Hematopoietic multipotent progenitor cell treated with erythropoietin and hydrocortisone succinate and interleukin-3 and kit ligand, for 4 days (in vitro differentiated cells): ENCODE measurements around the gene LRRC36.
A peak's percentile ranks its signal among the peaks of the same experiment; 100 is the strongest.

ENCODE experiments used
- DNase-seq: peaks from one replicate; pipeline ENCODE4 v3.0.0-alpha.2; 2015

The LRRC36 gene

DNA sequence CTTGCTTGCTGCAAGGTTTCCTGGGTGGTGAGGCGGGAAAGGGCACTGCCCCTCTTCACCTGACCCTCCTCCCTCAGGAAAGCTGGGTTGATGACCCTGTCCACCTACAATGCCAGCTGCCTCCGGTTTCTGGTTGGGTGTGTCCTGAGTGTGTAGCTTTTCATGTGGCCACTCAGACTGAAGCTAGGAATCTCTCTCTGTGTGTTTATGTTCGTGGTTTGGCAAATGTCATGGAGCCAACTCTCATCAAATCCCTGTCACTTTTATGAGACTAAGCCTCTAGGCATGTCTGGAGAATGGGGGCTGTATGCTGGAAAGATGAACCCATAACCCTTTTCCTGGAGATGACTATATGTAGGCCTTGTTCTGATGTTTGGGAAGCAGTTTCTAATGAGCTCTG is 30.2 kb upstream of the LRRC36 start:
- no peak for DNase-seq

DNA sequence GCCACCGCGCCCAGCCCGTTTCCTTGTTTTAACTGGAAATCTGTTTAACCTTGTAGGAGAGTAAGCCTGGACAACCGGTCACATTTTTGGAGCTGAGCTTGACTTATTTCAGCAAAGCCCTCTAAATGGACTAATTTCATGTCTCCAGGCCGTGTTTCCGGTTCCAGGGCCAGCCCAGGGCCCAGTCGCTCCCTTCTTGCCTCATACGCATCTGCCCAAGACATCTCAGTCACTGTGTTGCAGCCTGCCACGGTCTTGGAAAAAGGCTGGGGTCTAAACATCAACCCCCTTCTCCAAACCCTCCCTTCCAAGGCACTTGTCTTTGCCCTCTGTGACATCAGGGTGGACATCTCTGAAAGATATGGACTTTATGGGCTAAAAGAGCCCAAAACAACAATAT is 28.3 kb upstream of the LRRC36 start:
- DNase-seq: no peak

DNA sequence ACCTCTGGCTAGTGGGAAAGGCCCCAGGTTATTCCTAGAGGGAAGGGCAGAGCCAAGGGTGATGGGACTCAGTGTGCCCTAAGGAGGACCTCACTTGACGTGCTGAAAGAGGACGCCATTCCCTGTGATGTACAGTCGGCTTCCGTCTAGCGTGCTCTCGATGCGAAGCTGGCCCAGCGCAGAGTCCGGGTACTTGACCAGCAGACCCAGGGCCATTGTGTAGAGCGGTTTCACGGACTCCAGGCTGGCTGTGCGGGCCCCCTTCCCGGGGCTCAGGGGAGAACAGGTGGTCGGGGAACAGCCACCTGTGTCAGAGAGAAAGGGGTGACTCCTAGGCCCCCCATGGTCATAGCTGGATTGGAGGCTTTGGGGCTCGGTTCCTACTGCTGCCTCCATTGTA is 27.3 kb upstream of the LRRC36 start:
- no peak for DNase-seq

DNA sequence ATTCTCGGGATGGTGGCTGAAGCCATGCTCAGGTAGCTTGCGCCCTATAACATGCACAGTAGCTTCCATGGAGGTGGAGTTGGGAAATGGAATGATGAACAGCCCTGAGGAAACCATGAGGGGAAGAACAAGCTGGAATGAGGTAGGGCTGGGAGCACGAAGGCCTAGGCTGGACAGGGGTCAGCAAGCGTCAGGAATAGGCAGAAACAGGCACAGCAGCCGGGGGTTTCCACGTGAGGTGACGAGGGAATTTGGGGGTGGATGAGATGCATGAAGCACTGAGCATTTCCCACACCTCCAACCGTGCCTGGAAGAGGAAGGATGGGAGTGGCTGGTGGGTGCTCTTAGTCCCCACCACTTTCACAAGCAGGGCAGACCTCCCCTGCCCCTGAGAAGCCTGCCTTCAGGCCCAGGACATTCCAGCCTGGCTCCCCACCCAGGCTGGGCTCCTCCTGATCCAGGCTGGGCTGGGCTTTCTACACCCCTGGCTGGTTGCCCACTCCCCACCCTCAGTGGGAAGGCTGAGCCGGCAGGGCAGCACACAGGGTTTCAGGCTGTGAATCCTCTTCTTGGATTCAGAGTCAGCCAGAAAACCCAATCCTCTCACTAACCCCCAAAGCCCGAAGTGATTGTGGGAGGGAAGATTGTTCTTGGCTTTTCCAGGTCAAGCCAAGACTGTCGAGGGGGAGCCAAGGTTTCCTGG is 25.4 kb upstream of the LRRC36 start:
- DNase-seq: no peak

DNA sequence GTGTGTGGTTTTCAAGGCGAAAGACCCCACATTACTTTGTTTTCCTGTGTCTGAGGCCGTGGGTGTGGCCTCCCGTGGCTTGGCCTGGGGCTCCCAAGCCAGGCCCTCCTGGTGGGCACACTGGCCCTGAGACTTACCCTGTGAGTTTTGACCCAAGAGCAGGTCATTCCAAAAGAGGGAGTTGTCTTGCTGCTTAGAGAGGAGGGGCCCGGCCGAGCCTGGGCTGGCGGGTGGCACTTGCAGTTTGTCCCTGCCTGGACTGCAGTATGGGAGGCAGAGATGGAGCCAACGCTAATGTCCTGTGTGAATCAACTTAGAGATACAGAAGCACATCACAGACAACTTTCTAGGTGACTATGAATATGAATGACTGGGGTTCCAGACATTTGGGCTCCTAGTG is 24.5 kb upstream of the LRRC36 start:
- DNase-seq: no peak

DNA sequence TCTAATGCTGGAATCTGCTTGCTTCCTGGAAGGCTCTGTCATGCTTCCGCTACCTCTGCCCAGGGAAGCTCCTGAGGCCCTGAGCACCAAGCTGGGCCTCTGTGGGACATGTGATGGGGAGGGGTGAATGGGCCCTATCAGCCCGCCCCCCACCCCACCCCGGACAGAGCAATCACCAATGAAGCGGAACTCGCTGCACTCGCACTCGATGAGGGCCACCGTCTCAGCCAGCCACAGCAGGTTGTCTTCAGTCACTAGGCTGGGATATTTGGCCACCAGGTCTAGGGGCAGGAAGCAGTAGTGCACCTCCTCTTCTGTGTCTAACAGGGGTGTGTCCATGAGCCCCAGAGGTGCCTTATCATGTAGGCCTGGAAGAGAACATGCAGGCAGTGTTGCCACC is 23.6 kb upstream of the LRRC36 start:
- peak; percentile 25 for DNase-seq

DNA sequence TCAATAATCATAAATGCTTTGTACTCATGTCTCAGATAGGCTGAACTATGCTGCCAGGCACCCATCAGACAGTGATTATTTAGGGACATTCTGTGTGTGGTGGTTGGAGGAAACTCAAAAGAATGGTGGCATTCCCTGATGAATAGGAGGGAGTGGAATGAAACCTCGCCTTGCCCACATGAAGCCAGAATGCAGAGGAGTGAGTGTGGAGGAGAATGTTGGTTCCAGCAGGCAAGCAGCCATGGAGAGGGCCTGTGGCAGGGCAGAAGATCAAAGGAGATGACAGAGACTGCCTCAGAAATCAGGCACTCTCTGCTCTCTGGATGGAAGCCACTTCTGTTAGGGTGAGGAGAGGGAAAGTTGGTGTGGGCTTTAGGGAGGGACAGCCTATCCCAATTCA is 22.6 kb upstream of the LRRC36 start:
- DNase-seq: no peak

DNA sequence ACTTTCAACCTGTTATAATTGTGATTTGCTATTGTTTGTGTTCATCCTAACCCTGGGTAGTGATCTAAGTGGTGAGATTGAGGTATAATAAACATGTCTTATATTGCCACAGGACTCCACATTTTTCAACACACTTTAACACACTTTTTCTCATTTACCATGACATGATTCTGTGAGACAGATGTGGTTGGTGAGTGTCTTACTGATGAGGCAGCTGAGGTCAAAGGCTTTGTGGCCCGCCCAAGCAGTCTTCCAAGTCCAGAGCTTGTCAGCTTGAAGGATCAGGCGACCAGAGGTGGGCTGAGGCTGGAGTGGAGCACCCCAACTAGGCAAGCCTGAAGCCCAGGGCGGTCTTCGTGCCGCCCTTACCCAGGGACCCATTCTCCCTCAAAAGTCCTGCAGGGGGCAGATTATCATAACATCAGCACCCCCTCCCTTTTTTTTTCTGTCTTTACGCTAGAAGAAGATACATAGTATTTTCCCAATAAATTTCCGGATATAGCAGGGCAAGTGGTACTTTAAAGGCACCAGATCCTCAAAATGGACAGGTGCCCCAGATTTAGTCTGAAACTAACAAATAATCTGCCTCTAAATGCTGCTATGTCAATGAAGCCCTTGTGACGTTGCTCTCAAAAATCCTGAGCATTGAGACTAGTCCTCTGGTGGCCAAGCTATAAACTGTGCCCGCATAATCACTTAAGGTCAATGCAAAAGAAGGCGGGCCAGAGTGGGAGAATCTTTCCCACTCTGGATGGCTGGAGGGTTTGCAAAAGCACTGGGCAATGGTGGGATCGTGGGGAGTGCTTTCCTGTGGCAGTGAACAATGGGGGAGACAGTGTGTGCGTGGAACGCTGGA is 21.2 kb upstream of the LRRC36 start:
- no peak for DNase-seq

DNA sequence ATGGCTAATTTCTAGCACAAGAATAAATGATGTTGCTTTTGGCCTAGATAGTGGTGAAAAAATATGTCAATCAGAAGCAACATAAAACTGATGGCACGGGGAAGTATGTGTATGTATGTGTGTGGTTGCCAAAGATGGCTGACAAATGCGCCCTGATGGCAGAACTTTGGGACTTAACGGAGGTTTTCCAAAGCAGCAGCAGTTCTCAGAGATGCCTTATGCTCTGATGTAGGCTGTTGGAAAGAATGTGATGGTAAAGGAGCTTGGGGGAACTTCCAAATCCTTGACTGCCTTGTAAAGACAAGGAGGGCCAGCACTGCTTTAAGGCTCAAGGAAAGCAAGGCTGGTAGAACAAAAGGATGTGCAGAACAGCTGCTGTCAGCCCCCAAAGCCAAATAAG is 16.1 kb upstream of the LRRC36 start:
- DNase-seq: no peak

DNA sequence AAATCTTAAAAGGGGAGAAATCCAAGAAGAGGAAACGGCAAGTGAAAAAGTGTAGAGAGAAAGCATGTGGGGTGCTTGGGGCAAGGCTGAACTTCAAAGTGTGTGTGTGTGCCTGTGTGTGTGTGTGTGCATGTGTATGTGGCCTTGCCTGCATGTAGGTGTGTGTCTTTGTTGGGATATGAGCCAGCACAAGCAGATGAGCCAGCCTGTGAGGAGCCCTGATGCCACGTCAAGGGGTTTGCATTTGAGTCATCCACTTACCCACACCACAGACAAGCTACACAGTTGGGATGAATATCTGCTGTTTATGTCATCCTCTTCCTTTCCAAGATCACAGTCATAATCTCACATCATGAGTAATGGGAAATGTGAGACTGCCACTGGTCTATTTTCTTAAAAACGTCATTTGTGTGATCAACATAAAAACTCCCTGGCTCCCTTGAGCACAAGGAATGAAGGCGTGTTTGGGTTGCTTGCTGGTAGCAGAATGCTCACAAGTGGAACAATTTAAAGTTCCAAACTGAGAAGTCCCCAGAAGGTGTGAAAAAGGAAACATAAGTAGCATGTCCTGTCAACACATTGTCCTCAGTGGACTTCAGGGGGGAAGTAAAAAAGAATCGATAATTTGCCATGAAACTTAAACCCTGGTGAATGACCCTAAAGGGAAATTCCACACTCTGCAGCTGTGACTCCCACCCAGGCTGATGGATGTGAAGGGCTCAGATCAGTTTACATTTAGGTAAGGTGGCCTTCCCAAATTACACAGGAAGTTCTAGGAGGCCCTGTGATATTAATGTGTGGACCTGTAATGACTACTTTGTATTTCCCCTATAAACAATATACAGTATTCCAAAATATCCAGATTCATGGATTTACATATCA is 14.8 kb upstream of the LRRC36 start:
- peak; percentile 22 for DNase-seq

DNA sequence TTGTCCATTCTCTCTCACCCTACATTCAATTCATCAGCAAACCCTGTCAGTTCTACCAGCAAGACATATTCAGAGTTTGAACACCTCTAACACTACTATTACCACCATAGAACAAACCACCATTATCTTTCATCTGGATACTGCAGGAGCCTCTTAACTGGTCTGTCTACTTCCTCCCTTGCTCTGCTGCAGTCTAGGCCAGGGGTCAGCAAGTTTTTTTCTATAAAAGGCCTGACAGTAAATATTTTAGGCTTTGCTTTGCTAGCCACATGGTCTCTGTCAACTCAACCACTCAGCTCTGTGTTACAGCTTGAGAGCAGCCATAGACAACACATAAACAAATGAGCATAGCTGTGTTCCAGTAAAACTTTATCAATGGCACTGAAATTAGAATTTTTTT is 13.9 kb upstream of the LRRC36 start:
- DNase-seq: peak; percentile 34

DNA sequence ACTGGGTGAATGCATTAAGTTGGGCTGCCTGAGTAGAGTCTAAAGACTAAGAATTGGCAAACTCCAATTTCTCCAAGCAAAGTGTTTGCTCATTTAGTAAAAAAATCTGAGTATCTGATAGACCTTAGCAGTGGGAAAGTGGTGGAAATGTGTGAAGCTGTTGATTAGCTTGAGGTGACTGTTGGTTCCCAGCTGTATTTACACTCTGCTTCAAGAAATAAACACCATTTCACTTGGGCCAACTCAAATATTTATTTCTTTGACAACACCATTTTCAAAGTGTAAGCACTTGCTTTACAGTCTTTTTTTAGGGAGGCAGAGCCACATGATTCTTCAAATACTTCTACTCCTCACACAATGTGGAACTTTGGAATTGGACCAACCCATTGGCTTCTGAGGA is 8.8 kb upstream of the LRRC36 start:
- DNase-seq: no peak

DNA sequence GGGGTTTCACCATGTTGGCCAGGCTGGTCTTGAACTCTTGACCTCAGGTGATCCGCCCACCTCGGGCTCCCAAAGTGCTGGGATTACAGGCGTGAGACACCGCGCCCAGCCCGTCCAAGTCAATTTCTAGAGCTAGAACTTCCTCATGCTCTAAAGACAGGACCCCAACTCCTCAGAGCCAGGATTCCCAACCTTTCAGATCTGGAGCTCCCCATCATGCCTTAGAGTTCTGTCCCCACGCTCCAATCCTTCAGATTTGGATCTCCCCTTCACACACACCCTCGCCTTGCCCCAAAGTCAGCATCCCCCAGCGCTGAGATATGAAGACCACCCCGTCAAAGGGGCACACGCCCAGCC is 522 bp upstream of the LRRC36 start:
- no peak for DNase-seq

DNA sequence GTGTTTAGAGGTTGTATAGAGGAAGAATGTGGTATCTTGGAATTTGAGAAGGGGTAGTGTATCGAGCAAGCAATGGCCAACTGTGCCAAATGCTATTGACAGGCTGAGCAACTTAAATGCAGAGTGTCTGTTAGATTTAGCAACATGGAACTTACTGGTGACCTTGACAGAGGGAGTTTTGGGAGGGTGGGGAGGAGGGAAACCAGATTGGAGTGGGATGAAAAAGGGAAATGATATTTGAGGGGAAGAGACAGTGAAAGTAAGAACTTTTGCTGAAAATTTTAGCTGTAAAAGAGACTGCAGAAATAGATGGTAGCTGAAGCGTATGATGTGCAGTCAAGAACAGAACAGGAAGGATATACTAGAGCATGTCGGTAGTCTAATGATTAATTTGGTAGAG is 1.1 kb downstream of the LRRC36 start:
- no peak for DNase-seq

DNA sequence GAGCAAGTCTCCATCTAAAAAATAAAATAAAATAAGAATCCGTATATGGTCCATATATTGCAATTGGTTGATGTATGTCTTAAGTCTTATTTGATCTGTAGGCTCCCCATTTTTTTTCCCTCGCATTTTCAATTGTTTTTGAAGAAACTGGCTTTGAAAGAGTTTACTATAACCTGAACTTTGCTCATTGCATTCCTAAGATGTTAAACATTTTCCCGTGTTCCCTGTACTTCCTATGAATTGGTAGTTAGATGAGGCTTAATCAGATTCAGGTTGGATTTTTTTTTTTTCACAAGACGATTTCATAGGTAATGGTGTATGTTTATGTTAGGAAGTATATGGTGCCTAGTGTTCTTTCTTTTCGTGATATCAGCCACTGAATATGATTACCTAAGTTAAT is 3.3 kb downstream of the LRRC36 start:
- no peak for DNase-seq

DNA sequence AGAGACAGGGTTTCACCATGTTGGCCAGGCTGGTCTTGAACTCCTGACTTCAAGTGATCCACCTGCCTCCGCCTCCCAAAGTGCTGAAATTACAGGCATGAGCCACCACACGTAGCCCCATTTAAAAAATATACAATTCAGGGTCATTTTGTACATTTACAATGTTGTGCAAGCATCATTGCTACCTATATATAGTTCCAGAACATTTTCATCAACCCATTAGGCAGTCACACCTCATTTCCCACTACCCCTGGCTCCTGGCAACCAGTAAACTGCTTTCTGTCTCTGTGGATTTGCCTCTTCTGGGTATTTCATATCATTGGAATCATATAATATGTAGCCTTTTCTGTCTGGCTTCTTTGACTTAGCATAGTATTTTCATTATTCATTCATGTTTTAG is 6.7 kb downstream of the LRRC36 start:
- DNase-seq: no peak

DNA sequence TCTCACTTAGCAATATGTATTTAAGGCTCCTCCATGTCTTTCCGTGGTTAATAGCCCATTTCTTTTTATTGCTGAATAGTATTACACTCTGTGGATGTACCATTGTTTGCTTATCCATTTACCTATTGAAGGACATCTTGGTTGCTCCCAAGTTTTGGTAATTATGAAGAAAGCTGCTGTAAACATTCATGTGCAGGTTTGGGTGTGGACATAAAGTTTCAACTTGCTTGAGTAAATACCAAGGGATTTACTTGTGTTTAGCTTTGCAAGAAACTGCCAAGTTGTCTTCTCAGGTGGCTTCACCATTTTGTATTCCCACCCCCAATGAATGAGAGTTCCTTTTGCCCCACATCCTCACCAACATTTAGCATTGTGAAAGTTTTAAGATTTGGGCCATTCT is 9.5 kb downstream of the LRRC36 start:
- no peak for DNase-seq

DNA sequence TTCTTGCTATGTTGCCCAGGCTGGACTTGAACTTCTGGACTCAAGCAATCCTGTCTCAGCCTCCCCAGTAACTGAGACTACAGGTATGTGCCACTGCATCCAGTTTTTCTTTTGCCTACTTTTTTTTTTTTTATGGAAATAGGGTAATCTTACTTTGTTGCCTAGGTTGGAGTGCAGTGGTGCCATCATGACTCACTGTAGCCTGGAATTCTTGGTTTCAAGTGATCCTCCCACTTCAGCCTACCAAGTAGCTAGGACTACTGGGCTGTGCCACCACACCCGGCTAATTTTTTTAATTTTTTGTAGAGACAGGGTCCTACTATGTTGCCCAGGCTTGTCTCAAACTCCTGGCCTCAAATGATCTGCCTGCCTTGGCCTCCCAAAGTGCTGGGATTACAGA is 10.0 kb downstream of the LRRC36 start:
- DNase-seq: no peak

DNA sequence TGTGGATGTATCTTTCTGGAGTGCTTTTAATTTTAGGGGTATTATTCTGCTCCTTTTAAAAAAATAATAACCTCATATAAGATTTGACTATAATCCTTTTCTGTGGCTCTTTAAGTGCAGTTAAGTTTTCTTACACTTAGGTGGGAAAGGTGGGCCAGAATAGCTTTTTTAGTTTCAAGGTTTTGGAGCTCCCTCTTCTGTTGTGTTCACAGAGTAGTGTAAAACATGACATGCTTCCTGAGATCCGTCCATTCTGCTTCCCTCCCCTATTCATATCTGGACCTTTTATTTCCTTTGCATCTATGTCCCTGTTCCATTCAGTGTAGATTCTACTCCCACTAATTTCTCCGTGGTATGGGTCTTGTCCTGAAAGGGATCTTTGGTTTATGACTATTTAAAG is 12.8 kb downstream of the LRRC36 start:
- DNase-seq: peak; percentile 46

DNA sequence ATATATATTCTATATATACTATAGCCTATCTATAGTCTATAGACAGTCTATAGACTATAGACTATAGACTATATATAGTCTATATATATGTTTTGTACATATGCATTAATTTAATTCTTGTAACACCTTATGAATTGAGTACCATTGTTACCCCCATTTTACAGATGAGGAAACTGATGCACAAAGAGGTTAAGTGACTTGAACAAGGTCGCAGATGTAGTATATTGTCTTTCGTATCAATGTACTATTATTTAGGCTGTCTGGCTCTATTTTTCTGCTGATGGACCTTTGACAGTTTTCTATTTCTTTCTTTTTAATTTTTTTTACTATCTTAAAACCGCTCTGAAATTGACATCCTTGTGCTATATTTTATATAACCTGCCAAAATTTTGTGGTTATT is 14.6 kb downstream of the LRRC36 start:
- DNase-seq: no peak

DNA sequence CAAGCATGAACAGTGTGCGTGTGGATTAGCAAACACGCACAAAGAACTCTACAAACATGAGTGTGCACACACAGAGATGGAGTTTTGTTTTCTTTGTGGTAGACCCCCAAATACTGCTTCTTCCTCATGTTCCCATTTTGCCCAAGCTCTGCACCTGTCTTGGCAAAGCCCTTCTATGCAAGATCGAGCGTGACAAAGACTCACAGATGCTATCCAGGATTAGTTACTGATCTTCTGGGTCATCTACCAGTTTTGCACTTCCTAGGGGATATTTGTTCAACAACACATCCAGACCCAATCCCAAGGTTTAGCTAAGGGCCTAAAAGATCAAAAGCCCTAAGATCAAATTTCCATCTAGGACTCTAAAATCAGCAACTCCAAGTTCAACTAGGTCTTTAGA is 16.0 kb downstream of the LRRC36 start:
- no peak for DNase-seq

DNA sequence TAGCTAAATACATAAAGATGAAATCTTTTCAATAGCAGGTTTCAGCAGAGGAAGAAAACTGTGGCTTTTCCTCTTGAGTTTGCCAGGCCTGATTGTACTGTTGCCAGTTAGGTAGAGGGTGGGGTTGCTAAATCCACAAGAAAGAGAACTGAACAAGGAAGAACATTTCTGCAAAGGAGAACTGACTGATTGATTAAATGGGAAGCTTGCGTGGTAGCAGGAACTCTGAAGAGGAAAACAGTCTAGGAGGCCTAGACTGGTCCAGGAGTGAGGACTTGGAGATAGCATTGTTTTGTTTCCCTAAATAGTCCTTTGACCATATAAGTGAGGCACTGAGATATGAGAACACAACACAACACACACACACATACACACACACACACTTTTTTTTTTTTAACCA is 18.8 kb downstream of the LRRC36 start:
- DNase-seq: no peak

DNA sequence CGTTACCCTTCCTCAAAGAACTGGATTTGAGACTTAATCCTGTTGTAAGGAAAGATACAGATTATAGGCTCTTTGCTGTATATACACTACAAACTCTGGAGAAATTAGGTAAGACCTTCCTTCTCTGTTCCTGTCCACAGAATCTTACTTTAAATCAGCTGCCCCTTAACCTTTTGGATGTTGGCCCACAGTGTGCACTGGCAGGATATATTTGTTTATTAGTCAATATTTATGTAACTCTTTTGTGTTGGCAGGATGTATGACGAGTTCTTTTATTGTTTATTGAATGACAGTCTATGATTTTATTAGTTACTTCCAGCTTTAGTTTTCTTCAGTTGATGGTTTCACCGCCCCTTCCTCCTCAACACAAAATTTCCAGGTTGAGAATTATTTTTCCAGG is 19.7 kb downstream of the LRRC36 start:
- DNase-seq: no peak

DNA sequence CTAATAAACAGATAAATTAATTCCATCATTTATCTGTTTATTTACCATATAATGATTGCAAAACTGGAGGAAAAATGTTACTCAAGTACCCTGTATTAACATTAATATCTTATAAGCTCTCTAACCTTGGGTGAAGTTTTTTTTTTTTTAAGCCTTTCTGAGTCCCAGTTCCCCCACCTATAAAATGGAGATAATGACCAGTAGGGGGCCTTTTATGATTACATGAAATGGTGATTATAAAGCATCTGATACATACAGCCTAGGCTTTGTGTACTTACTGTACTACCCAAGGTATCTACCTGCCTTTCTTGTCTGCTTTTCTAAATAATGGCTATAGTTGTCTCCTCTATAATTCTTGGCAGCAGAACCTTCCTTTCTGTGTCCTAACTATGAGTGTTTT is 22.6 kb downstream of the LRRC36 start:
- peak; percentile 83 for DNase-seq
